Stimulated activated CD4-positive, alpha-beta T cell treated with anti-CD3 and anti-CD28 coated beads, Interleukin-4, amount 100 ng/mL, for 4 hours (primary cell): ENCODE data around the gene NR1I3.

ENCODE experiments used
- DNase-seq, 2 experiments: peaks; one replicate each; pipeline ENCODE4 v3.0.0-alpha.2; 2020

The NR1I3 gene

GRCh38 chr1:161193561-161194235, 44.3 kb downstream of the NR1I3 start:
- no peak for DNase-seq

DNA sequence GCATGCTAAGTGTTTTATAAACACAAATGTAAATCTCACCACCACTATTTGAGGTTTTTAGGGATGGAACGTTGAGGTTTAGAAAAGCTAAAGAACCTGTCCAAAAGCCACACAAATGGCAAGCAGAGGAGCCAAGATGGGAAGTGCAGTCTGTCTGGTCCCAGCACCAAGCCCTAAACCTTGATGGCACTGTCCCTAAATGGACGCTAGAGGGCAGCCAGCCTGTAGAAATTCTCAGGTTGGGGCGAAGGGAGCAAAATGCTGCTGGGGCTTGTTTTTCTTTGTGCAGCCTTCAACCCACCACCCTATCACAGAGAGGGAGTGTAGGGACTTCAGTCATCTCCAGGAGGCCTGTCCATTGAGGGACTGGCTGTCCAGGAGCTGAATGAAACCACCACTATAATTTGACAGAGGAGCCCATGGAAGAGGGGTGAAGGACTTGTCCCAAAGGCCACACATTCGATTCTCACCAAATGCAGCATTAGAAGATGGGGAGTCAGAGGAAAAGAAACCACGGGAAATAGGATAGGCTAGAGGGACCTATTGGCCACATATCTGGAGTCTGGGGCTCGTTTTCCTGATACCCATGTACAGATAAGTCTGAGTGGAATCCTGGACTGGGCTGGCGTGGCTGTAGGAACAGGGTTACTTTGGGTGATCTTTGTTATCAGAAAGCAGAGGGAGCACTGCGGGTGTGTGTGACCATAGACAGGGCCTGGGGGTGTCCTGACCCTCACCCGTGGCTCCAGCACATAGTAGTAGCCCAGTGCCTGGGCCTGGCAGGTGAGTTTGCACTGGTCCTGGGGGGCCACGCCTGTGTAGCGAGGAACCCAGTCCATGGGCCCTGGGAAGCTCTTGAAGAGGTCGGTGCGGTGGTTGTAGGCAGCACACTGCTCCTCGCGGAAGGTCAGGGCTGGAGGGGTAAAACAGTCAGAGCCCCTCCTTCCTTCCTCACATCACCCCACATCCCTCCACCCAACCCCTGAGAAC, 45.2 kb downstream of the NR1I3 start:
- peak; percentile 49 to 61 for DNase-seq

DNA sequence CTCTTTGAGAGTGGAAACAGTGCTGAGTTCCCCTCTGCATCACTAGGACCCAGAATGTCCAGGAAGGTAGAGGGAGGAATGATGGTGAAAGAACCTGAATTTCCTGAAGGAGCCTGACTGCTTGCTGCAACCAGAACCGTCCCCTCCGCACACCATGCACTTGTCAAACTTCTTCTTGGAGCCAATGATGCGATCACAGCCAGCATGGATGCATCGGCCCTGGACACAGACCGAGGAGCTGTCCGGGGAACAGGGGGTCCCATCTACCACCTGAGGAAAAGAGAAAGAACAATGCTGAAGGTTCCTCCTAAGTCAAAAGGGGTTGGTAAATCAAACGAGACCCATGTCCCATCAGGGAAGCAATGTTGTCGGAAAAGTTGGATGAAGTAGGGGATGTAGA, 46.0 kb downstream of the NR1I3 start:
- no peak for DNase-seq

DNA sequence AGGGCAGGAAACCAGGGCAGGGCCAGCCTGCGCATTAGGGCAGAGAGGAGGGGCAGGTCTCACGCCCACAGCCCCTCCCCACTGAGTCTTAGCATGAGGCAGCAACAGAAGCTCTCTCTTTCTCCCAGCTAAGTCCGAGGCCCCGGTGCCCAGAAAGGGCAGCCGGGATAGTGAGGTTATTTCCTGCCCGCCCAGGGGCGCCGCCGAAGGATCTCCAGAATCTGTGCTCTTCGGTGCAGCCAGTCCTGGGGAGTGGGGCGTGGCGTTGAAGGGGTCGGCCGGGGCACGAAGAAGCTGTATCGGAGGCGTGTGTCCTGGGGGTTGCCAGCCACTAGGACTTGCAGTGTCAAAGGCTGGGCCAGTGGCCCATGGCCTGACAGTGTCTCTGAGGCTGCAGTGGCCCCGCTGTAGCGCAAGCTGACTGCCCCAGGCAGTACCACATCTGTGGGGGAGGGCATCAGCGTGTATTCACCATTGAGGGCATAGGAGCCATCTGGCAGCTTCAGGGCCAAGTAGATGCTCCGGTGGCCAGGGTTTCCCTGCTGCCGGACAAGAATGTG, 47.0 kb downstream of the NR1I3 start:
- DNase-seq: no peak

DNA sequence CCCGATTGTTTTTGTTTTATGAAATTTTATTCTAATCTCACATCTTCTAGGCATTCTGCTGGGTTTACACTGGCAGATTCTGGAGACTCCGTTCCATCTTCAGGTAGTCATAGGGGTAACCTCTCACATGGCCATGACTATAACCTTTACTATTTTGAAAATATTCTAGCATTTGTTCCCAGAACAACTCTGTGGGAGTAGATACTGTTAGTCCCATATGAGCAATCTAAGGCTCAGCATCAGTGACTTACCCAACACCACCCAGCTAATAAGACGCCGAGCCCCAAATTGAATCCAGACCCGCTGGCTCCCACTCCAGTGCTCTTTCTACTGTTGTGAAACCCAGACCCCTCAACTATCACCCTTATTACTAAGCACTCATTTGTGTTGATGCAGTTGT, 49.0 kb downstream of the NR1I3 start:
- DNase-seq: no peak

DNA sequence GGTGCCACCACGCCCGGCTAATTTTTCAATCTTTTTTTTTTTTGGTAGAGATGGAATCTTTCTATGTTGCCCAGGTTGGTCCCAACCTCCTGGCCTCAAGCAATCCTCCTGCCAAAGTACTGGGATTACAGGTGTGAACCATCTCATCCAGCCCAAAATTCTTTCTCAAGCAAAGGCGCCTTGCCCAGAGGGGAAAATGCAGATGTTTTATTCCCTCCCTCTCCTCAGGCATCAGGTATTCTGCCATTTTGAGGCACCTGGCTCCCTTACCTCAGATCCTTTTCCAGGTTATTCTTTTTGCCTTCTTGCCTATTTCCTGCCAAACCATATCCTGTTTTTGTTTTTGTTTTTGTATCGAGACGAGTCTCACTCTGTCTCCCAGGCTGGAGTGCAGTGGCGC, 49.6 kb downstream of the NR1I3 start:
- DNase-seq: no peak

- no peak for DNase-seq
Observed at GRCh38 chr1:161187311-161187710, 50.7 kb downstream of the NR1I3 start.

DNA sequence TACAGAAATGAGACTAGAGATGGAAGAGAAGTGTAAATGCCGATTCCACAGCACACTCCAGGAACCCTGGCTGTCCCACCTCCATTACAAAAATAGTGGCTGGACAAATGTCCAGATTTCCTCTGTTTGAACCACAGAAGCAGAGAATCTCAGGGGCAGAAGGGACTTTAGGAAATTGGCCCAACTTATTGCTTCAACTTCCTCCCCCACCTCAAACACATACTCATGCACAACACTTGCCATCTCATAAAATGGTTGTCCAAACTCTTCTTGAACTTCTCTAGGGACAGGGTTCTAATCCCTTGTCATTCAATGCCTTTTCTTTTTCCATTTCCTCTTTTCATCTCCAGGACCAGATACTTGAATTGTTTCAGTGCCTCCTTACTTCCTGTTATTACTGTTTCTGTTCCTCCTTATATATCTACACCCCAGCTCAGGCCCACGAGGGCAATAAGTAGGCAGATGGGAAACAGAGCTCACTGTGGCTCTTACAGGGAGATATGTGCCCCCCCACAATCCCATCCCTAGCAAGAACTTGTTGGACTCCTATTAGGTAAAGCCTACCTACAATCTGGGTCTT, 52.2 kb downstream of the NR1I3 start:
- DNase-seq: no peak

DNA sequence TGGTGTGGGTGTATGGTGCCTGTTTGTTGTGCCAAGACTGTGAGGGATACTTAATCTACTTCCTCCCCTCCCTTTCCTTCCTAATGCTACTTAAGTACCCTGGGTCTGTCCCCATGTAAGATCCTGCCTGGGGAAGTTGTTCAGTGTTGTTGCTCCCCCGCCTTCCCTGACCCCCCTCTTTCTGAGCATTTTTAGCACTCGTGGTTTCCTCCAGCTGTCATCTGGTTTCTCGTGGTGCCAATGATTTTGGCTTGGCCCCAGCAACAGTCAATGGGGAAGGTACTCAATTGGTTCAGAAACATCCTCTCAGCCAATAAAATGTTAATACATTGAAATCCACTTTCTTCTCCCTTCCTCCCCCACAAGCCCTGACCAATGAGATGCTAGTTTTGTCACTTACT, 52.7 kb downstream of the NR1I3 start:
- peak; percentile 37 to 62 for DNase-seq

- DNase-seq: peak; percentile 43 to 71
Observed at GRCh38 chr1:161182214-161182613, 55.8 kb downstream of the NR1I3 start.

- DNase-seq: no peak
Observed at GRCh38 chr1:161180639-161181038, 57.4 kb downstream of the NR1I3 start.

DNA sequence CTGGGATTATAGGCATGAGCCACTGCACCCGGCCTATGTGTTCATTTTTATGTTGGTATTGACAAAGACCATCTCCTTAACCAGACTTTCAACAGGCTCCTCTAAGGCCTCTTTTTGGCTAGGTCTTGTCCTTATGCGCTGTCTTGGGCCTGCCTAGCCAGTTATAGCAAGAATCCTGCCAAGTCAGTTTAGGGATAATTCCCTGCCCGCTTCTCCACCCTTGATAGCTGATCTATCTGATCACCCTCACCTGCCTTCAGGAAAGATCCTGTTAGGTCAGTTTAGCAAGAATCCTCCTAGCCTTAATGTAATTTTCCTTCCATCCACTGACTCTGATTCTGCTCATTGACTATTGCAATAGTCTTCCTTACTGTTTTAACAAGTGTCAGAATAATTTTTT, 58.3 kb downstream of the NR1I3 start:
- DNase-seq: no peak
